Muscle layer of colon (tissue), 2 donors: ENCODE results near the gene PDSS2.

Source experiments
- H3K27ac ChIP-seq: one replicate; pipeline ENCODE4 v1.7.0; 2013; ENCODE audit warnings: low read depth, mild to moderate bottlenecking, low read length, moderate library complexity
- H3K27me3 ChIP-seq, 2 donors: one replicate each; pipeline ENCODE4 v1.7.0; 2013; ENCODE audit warnings: low read length in 2 of 2, mild to moderate bottlenecking in 2 of 2; ENCODE audit not compliant: insufficient read depth in 2 of 2, control insufficient read depth in 1 of 2
- H3K36me3 ChIP-seq: one replicate; pipeline ENCODE4 v1.7.0; 2013; ENCODE audit warnings: mild to moderate bottlenecking, low read length; ENCODE audit not compliant: insufficient read depth
- H3K4me1 ChIP-seq: one replicate; pipeline ENCODE4 v1.7.0; 2013; ENCODE audit warnings: mild to moderate bottlenecking, low read length; ENCODE audit not compliant: insufficient read depth
- H3K4me3 ChIP-seq, 2 donors: one replicate each; pipeline ENCODE4 v1.7.0; 2013; ENCODE audit warnings: low read length in 2 of 2, low read depth in 1 of 2, mild to moderate bottlenecking in 1 of 2, moderate library complexity in 1 of 2
- H3K9ac ChIP-seq: one replicate; pipeline ENCODE4 v1.7.0; 2013; ENCODE audit warnings: low read length
- H3K9me3 ChIP-seq: one replicate; pipeline ENCODE4 v1.7.0; 2013; ENCODE audit warnings: mild to moderate bottlenecking, low read length
- donor health status: abdominal sarcoma.
- donor health status: Adenocarcinoma of cecum.

Gene PDSS2

GRCh38 chr6:107106165-107106564 lies 353.2 kb downstream of the PDSS2 start:
- Histone ChIP-seq H3K4me3 (no peak overlapping the region), H3K36me3 (no peaks in the 10 kb centered on the region), H3K27ac (no peak overlapping the region), H3K9me3 (no peaks in the 10 kb centered on the region), H3K27me3 (no peaks in the 10 kb centered on the region), H3K9ac (no peak overlapping the region), H3K4me1 (no peaks in the 10 kb centered on the region)

- Histone ChIP-seq H3K27me3 (no peaks in the 10 kb centered on the region), H3K9ac (no peak overlapping the region), H3K27ac (no peak overlapping the region), H3K4me3 (no peak overlapping the region), H3K4me1 (no peaks in the 10 kb centered on the region), H3K9me3 (no peaks in the 10 kb centered on the region), H3K36me3 (no peaks in the 10 kb centered on the region)
Measured at GRCh38 chr6:107105511-107106116, 353.8 kb downstream of the PDSS2 start.

- no peak overlapping the region for H3K27ac ChIP-seq
- no peaks in the 10 kb centered on the region for H3K36me3 ChIP-seq
- no peaks in the 10 kb centered on the region for H3K4me1 ChIP-seq
- no peaks in the 10 kb centered on the region for H3K9me3 ChIP-seq
- no peak overlapping the region for H3K9ac ChIP-seq
- no peaks in the 10 kb centered on the region for H3K27me3 ChIP-seq
- H3K4me3 ChIP-seq: no peak overlapping the region
Measured at GRCh38 chr6:107103082-107103481, 356.3 kb downstream of the PDSS2 start.
